ENCODE results near the gene MIF4GD. TPM values are rescaled to one million over a fixed set of nuclear protein-coding genes. Genes with fewer than 3 reads are reported as not detected.

The MIF4GD gene
- 10 to 100 TPM; 63.1 to 67.9 TPM for total RNA-seq

GRCh38 chr17:75270966-75271232 is at the start of gene MIF4GD:
TSS of gene MIF4GD (minus strand) at chr17:75271231. CDS start at chr17:75270195, 1,036 bp downstream.
- no peaks in the 10 kb centered on the region for H3K27me3 Mint-ChIP-seq (ENCODE audit: low read depth)
- H3K4me1 Mint-ChIP-seq (ENCODE audit: low read depth): peaks cover 36% of the 10 kb centered on the region
- H3K36me3 Mint-ChIP-seq (ENCODE audit: insufficient read depth in 2 of 2): peaks cover 0 to 10% of the 10 kb centered on the region in 2 donors
- peak within 1 kb of the TSS; percentile 80 for H3K27ac Mint-ChIP-seq
- H3K9me3 Mint-ChIP-seq: no peaks in the 10 kb centered on the region
- H3K4me3 Mint-ChIP-seq: peak within 1 kb of the TSS; percentile 89 to 95
- DNase-seq (no peak), ATAC-seq (replicated peaks in 1 of 2) (peak in 1 of 2 donors; percentile 45)

DNA sequence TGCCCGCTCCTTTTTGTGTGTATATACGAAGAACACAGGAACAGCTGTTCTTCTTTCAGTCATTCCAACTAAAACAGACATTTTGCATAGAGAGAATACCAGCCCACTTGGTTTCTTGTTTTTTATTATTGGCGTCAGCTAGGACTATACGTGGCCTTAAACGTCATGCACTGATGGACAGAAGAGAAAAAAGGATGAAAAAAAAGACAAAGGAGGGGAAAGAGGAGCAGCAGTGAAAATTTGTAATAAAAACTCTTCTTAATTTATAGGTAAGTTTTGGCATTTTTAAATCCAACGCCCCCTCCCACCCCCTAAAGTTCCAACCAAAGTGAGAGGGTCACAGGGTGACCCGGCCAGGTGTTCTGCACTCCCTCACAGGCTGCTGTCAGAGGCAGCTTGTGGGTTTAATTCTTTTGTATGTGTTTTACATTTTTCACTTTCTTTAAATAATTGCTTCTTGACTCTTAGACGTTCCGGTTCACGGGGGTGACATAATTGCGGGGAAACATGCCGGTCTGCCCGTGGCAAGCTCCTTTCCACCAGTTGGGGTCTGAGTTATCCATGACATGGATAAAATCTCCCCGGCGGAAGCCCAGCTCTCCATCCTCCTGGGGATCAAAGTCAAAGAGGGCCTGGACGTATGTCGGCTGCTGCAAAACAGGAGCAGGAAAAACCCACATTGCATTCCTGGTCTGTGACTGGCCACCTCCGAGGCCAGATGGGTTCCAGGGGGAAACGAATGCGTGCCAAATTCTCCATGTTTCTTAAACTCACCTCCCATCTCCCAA is 49.1 kb upstream of the MIF4GD start:
- Mint-ChIP-seq H3K27ac (peak overlapping the region; percentile 22), H3K4me3 (no peak overlapping the region), H3K27me3 (ENCODE audit: low read depth) (no peaks in the 10 kb centered on the region), H3K36me3 (ENCODE audit: insufficient read depth in 2 of 2) (peaks cover 2 to 11% of the 10 kb centered on the region in 2 donors), H3K4me1 (ENCODE audit: low read depth) (peaks cover 33% of the 10 kb centered on the region), H3K9me3 (no peaks in the 10 kb centered on the region)
- DNase-seq (no peak), ATAC-seq (replicated peaks in 1 of 2) (no peak)

- DNase-seq: no peak
- H3K9me3 Mint-ChIP-seq: no peaks in the 10 kb centered on the region
- H3K4me1 Mint-ChIP-seq (ENCODE audit: low read depth): peaks cover 39% of the 10 kb centered on the region
- no peak overlapping the region for H3K4me3 Mint-ChIP-seq
- no peaks in the 10 kb centered on the region for H3K27me3 Mint-ChIP-seq (ENCODE audit: low read depth)
- H3K27ac Mint-ChIP-seq: no peak overlapping the region
- peaks cover 2 to 11% of the 10 kb centered on the region in 2 donors for H3K36me3 Mint-ChIP-seq (ENCODE audit: insufficient read depth in 2 of 2)
- no peak for ATAC-seq (replicated peaks in 1 of 2)
These were observed 47.7 kb upstream of the MIF4GD start for GRCh38 chr17:75318615-75319222.

- no peak for DNase-seq
- H3K9me3 Mint-ChIP-seq: no peaks in the 10 kb centered on the region
These were observed 47.2 kb upstream of the MIF4GD start for GRCh38 chr17:75318211-75318610.

DNA sequence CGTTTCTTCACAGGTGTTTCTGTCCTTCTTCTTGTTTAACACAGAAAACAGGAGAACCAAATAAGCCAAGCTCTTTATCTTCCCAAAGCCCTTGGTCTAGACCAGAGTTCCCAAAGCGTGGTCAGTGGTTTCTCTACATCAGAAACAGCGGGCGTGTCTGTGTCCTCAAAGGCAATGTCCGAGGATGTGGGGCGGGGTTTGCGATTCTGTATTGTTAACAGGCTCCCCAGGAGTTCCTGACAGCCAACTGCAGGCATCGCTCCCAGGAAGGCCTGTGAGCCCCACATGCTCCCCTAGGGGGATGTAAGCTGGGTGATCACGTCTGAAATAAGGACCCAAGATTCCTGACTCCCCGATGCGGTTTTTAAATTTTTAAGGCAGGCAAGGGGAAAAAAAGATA is 46.6 kb upstream of the MIF4GD start:
- no peaks in the 10 kb centered on the region for H3K27me3 Mint-ChIP-seq (ENCODE audit: low read depth)
- H3K4me3 Mint-ChIP-seq: peak overlapping the region in 1 of 2 donors; percentile 25
- H3K36me3 Mint-ChIP-seq (ENCODE audit: insufficient read depth in 2 of 2): peaks cover 2 to 11% of the 10 kb centered on the region in 2 donors
- no peak for DNase-seq
- peak overlapping the region; percentile 57 for H3K27ac Mint-ChIP-seq
- no peak for ATAC-seq (replicated peaks in 1 of 2)
- H3K4me1 Mint-ChIP-seq (ENCODE audit: low read depth): peaks cover 39% of the 10 kb centered on the region
- H3K9me3 Mint-ChIP-seq: no peaks in the 10 kb centered on the region

More at GRCh38 chr17:75318211-75318610, 47.2 kb upstream of the MIF4GD start:
- H3K27me3 Mint-ChIP-seq (ENCODE audit: low read depth): no peaks in the 10 kb centered on the region
- peaks cover 39% of the 10 kb centered on the region for H3K4me1 Mint-ChIP-seq (ENCODE audit: low read depth)
- no peak overlapping the region for H3K27ac Mint-ChIP-seq
- H3K4me3 Mint-ChIP-seq: no peak overlapping the region
- no peak for ATAC-seq (replicated peaks in 1 of 2)
- H3K36me3 Mint-ChIP-seq (ENCODE audit: insufficient read depth in 2 of 2): peaks cover 2 to 11% of the 10 kb centered on the region in 2 donors

DNA sequence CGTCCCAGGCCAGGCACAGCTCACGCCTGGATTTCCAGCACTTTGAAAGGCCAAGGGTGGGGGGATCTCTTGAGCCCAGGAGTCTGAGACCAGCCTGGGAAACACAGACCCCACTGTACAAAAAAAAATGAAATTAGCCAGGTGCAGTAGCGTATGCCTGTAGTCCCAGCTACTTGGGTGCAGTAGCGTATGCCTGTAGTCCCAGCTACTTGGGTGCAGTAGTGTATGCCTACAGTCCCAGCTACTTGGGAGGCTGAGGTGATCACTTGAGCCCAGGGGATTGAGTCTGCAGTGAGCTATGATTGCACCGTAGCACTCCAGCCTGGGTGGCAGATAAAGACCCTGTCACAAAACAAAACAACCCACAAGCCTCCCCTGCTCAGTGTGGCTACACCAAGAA is 45.2 kb upstream of the MIF4GD start:
- Mint-ChIP-seq H3K4me3 (peak overlapping the region in 1 of 2 donors; percentile 48), H3K9me3 (no peaks in the 10 kb centered on the region), H3K27ac (no peak overlapping the region), H3K36me3 (ENCODE audit: insufficient read depth in 2 of 2) (peaks cover 2 to 9% of the 10 kb centered on the region in 2 donors), H3K4me1 (ENCODE audit: low read depth) (peaks cover 42% of the 10 kb centered on the region), H3K27me3 (ENCODE audit: low read depth) (no peaks in the 10 kb centered on the region)
- DNase-seq: no peak
- ATAC-seq (replicated peaks in 1 of 2): peak; percentile 14 to 16

DNA sequence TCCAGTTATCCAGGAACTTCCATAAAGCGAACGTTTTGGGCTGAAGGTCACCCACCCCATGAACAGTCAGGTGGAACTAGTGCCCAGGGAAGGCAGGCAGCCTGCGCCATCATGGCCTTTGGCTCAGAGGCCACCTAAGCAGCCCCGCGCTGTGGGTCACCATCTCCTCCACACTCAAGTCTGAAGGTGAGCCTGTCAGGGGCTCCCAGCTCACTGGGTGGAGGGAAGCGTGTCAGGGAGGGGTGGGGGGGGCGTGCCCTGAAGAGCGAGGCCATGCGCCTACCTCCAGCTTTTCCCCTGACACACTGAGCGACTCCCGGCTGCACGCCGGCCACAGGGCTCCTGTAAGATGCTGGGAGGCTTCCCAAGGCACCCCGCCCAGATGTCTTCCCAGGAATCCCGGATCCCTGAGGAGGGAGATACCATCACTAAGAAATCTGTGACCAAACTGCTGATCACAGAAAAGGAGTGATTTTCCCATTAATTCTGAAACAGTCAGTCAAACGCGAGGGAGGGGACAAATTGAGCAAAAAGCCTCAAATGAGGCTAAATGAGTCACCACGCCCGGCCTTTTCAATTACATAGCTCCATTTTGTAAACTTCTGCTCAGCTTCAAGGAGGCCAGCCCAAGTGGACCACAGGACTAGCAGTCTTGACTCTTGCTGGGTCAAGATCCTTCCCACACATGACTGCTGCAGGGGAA is 44.7 kb upstream of the MIF4GD start:
- no peaks in the 10 kb centered on the region for H3K9me3 Mint-ChIP-seq
- H3K4me1 Mint-ChIP-seq (ENCODE audit: low read depth): peaks cover 42% of the 10 kb centered on the region
- peak; percentile 38 to 52 for DNase-seq
- peak overlapping the region; percentile 37 to 48 for H3K4me3 Mint-ChIP-seq
- peak; percentile 47 to 67 for ATAC-seq (replicated peaks in 1 of 2)
- H3K27ac Mint-ChIP-seq: no peak overlapping the region
- no peaks in the 10 kb centered on the region for H3K27me3 Mint-ChIP-seq (ENCODE audit: low read depth)
- peaks cover 2 to 8% of the 10 kb centered on the region in 2 donors for H3K36me3 Mint-ChIP-seq (ENCODE audit: insufficient read depth in 2 of 2)

DNA sequence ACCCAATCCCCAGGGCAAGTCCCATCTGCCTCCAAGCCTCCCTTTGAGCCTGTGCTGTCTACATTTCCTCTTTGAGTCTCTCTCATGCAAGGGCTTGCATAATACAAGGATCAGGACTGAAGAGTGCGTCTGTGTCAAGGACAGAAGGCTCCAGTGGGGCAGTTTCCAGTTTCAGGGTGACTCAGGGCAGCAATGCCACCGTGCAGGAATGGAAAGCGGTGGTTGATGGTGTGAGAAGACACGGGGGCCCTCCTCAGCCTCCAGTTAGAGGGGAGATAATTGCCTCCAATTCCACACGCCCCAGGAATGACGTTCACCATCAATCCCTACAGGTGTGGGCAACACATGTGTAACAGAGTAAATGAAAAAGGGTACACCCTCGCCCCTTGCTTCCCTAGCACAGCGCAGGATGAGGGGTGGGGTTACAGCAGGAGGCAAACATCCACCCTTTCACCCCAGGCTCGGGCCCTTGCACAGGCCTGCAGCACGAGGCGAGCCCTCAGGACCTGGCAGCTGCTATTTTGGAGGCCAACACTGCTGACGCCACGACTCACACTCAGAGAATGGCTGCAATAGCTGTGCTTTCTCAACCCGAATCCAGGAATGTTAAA is 43.0 kb upstream of the MIF4GD start:
- Mint-ChIP-seq H3K27ac (peak overlapping the region; percentile 54), H3K27me3 (ENCODE audit: low read depth) (no peaks in the 10 kb centered on the region), H3K4me3 (peak overlapping the region in 1 of 2 donors; percentile 3), H3K36me3 (ENCODE audit: insufficient read depth in 2 of 2) (peaks cover 0 to under 1% of the 10 kb centered on the region in 2 donors), H3K4me1 (ENCODE audit: low read depth) (peaks cover 48% of the 10 kb centered on the region), H3K9me3 (no peaks in the 10 kb centered on the region)
- ATAC-seq (replicated peaks in 1 of 2) (peak; percentile 23 to 28), DNase-seq (no peak)

DNA sequence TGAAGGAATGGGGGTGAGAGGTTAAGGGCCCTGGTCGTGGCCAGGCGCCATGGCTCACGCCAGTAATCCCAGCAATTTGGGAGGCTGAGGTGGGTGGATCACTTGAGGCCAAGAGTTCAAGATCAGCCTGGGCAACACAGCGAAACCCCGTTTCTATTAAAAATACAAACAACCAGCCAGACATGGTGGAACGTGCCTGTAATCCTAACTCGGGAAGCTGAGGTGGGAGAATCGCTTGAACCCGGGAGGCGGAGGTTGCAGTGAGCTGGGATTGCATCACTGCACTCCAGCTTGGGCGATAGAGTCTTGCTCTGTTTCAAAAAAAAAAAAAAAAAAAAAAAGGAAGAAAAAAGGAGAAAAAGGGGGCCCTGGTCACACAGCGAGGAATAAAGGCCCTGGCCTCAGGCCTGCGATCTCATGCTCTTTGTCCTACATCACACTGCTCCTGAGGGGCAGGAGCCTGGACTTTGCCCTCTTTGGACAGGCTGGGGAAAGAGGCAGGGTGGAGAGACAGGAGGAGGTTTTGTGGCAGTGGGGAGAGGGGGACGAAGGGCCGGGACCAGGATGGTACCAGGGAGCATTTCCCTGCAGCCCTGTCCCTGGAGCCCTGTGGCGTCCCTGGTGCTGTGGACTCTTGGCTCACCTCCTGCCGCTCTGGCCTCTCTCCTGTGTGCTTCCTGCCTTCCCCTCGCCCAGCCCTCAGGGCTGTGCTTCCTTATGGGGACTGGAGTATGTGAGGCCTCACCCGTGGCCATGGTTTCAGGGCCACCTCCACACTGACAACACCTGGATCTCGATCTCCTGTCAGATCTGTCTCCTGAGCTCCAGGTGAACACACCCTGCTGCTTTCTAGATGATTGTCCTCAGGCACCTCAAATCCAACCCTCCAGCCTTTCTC is 38.0 kb upstream of the MIF4GD start:
- H3K36me3 Mint-ChIP-seq (ENCODE audit: insufficient read depth in 2 of 2): no peaks in the 10 kb centered on the region
- H3K4me1 Mint-ChIP-seq (ENCODE audit: low read depth): peaks cover 22% of the 10 kb centered on the region
- H3K4me3 Mint-ChIP-seq: no peak overlapping the region
- H3K27me3 Mint-ChIP-seq (ENCODE audit: low read depth): no peaks in the 10 kb centered on the region
- no peaks in the 10 kb centered on the region for H3K9me3 Mint-ChIP-seq
- ATAC-seq (replicated peaks in 1 of 2) (peak; percentile 28 to 35), DNase-seq (no peak)
- peak overlapping the region; percentile 46 for H3K27ac Mint-ChIP-seq

DNA sequence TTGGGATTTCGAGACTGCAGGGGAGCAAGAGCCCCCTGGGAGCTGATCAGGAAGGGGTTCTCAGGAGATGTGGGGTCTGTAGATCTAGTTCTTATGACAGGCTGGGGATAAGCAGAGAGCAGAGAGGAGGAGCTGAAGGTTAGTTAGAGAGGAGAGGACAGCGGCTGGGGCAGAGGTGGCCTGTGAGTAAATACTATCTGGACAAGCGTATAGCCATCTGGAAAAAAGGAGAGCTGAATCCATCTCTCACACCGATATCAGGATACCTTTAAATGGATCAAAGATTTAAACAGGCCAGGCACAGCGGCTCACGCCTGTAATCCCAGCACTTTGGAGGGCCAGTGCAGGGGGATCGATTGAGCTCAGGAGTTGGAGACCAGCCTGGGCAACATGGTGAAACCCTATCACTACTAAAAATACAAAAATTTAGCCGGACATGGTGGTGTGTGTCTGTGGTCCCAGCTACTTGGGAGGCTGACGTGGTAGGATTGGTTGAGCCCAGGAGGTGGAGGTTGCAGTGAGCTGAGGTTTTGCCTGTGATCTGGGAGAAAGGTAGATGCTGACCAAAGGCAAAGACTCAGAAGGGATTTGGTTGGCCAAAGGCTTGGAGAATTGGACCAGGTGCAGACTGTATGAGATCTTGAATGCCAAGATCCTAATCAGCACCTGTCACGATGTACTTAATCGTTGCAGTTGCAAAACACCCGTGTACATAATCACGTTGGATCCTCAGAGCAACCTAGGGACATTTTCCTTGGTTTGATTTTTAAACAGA is 37.1 kb upstream of the MIF4GD start:
- peaks cover 14% of the 10 kb centered on the region for H3K4me1 Mint-ChIP-seq (ENCODE audit: low read depth)
- ATAC-seq (replicated peaks in 1 of 2) (no peak), DNase-seq (no peak)
- H3K27me3 Mint-ChIP-seq (ENCODE audit: low read depth): no peaks in the 10 kb centered on the region
- H3K9me3 Mint-ChIP-seq: no peaks in the 10 kb centered on the region
- no peak overlapping the region for H3K4me3 Mint-ChIP-seq
- peak overlapping the region; percentile 46 for H3K27ac Mint-ChIP-seq
- no peaks in the 10 kb centered on the region for H3K36me3 Mint-ChIP-seq (ENCODE audit: insufficient read depth in 2 of 2)

- no peaks in the 10 kb centered on the region for H3K36me3 Mint-ChIP-seq (ENCODE audit: insufficient read depth in 2 of 2)
- H3K27ac Mint-ChIP-seq: no peak overlapping the region
- ATAC-seq (replicated peaks in 1 of 2) (no peak), DNase-seq (no peak)
- H3K9me3 Mint-ChIP-seq: no peaks in the 10 kb centered on the region
- no peaks in the 10 kb centered on the region for H3K27me3 Mint-ChIP-seq (ENCODE audit: low read depth)
- peaks cover 15% of the 10 kb centered on the region for H3K4me1 Mint-ChIP-seq (ENCODE audit: low read depth)
- no peak overlapping the region for H3K4me3 Mint-ChIP-seq
These were observed 30.6 kb upstream of the MIF4GD start for GRCh38 chr17:75301502-75302206.
